Activated T-cell treated with anti-CD3 and anti-CD28 coated beads for 48 hours (primary cell): ENCODE data around the gene MAFG.
"Not testable (repeated sequence)": the region's sequence is repeated elsewhere in the genome, so short reads cannot be mapped to it uniquely, and the experiment has no call there.

Experiments
- DNase-seq: peaks from one replicate; pipeline ENCODE4 v3.0.0-alpha.2; 2020; ENCODE audit warnings: low read depth

The MAFG gene

DNA sequence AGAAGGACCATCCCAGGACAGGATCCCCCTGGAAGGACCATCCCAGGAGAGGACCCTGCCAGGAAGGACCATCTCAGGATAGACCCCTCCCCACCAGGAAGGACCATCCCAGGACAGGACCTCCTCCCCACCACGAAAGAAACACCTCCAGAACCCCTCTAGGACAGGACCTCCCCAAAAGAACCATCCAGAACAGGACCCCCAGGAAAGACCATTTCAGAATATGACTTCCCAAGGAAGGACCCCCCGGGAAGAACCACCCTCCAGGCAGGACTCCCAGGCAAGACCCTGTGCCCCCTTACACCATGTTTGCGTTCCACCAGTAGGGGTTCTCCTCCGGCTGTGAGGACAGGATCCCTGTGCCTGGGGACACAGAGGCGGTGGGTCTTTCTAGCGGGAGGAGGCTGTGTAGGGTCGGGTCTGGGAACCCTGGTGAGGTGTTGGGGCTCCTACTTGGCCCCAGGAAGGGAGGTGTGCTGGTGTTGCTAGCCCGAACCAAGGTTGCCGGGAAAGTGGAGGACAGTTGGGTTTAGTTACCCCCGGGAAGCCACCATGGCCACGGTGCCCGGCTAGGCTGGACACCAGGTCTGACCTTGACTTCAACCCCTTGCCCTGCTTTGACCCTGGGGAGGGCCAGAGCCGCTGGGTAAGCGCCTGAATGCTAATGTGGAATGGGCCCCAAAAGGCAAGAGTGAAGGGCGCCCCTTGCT is 31.3 kb upstream of the MAFG start:
- no peak for DNase-seq

DNA sequence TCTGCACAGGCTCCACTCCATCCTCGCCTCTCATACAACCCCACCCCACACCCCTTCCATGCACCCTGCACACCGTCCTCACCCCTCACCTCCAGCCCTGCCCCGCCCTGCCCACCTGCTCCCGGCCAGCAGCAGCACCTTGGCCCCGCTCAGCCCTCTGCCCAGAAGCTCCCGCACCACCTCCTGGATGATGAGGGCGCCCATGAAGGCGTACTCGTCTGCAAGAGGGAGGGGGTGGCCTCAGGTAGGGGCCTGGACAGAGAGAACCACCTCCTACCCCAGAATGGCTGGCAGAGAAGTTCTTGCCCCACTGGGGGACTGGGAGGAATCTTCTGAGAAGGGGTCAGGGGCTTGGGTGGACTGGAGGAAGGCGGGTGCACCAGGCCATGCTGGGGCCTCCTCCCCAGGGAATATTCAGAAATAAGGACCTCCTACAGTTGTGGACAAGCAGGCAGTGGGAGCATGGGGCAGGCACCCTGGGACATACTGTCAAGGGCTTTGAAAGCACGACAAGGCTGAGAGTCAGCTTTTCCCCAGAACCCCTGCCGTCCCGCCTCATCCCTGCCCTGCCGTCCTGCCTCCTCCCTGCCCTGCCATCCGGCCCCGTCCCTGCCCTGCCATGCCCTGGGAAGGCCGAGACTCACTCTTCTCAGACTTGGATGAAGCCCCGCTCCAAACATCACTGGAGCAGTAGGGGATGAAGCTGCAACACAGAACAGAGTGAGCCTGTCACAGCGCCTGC is 30.3 kb upstream of the MAFG start:
- no peak for DNase-seq

- no peak for DNase-seq
Measured at GRCh38 chr17:81956607-81957589, 29.4 kb upstream of the MAFG start.

DNA sequence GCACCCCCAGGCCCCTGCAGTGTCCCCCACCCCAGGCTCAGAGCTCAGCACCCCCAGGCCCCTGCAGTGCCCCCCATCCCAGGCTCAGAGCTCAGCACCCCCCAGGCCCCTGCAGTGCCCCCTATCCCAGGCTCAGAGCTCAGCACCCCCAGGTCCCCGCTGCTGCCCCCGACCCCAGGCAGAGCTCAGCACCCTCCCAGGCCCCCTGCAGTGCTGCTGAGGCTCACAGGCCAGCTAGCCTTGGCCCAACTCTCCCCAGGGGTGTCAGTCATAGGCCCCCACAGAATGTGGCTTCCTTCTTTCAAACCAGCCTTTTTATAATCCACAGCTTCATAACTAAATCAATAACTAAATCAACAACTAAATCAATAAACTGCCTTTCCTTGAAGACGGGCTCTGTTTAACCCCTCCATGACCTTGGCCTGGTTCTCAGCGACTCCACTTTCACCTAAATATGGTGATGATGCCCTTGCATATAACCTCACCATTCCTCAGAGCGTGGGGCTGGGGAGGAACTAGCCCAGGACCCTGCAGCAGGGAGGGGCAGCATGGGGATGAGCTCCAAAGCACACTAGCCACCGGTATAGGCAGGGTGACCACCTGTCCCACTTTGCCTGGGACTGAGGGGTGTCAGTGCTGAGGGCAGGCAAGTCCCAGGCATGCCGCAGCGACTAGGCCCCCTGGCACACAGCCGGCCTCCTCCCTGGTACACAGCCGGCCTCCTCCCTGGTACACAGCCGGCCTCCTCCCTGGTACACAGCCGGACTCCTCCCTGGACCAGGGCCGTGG is 28.4 kb upstream of the MAFG start:
- no peak for DNase-seq

DNA sequence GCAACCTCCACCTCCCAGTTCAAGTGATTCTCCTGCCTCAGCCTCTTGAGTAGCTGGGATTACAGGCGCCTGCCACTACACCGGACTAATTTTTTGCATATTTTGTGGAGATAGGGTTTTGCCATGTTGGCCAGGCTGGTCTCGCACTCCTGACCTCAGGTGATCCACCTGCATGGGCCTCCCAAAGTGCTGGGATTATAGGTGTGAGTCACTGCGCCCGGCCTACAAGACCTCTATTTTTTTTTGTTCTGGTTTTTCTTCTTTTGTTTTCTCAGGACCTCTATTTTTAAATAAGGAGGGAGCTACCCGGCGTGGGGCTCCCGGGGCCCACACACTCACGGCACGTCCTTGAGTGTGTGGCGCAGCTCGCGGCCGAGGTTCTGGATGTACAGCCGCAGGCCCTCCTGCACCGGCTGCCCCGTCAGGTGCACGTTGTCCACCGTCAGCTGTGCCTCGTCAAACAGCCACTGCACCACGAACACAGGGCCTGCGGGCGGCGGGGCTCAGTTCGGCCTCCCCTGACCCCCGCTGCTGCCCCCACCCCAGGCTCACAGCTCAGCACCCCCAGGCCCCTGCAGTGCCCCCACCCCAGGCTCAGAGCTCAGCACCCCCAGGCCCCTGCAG is 27.6 kb upstream of the MAFG start:
- DNase-seq = no peak

- DNase-seq = no peak
Measured at GRCh38 chr17:81954131-81955057, 26.9 kb upstream of the MAFG start.

GRCh38 chr17:81953443-81953842 is 25.9 kb upstream of the MAFG start:
- not testable (repeated sequence) for DNase-seq

DNA sequence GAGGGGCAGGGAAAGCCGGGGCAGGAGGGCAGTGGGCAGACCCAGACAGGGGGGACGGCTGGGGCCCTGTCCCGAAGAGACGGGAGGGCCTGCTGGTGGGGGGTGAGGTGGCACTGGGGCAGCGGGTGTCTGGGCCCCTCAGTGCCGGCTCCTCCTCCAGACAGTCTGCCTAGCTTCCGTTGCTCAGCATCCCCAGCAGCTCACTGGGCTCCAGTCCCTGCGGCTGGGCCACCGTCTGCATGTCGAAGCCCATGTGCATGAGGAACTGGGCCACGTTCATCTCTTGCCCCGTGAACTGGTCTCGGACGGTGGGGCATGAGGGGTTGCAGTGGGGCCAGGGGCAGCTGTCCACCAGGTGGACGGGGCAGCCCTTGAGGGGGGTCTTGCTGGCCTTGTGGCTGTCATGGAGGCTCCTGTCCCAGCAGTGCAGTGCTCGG is 25.3 kb upstream of the MAFG start:
- DNase-seq = no peak

DNA sequence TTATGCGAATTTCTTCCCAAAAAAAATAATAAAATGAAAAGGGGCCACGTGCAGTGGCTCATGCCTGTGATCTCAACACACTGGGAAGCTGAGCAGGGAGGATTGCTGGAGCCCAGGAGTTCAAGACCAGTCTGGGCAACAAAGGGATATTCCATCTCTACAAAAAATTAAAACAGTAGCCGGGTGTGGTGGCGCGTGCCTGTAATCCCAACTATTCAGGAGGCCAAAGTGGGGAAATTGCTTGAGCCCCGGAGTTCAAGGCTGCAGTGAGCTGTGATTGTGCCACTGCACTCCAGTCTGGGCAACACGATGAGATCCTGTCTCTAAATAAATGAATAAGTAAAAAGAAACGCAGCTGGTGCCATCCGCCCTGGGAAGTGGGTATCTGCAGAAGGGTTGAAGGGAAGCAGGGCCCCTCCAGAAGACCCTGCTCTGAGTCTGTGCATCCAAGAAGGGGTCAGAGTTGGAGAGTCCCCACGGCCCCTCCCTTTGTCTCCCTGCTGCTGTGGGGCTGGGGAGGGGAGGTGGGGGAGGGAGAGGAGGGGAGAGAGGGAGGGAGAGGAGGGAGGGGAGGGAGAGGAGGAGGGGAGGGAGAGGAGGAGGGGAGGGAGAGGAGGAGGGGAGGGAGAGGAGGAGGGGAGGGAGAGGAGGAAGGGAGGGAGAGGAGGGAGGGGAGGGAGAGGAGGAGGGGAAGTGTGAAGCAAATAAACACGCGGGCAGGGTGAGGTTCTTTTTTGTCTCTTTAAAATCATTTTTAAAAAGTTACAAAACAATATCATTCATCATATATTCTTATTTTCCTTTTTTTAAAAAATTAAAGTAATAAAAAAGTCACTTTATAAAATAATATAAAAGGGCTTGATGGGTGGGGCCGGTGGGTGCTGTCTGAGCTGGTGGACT is 24.5 kb upstream of the MAFG start:
- no peak for DNase-seq

- no peak for DNase-seq
Measured at GRCh38 chr17:81950501-81950900, 23.0 kb upstream of the MAFG start.

- DNase-seq = no peak
Measured at GRCh38 chr17:81948635-81949378, 21.3 kb upstream of the MAFG start.

DNA sequence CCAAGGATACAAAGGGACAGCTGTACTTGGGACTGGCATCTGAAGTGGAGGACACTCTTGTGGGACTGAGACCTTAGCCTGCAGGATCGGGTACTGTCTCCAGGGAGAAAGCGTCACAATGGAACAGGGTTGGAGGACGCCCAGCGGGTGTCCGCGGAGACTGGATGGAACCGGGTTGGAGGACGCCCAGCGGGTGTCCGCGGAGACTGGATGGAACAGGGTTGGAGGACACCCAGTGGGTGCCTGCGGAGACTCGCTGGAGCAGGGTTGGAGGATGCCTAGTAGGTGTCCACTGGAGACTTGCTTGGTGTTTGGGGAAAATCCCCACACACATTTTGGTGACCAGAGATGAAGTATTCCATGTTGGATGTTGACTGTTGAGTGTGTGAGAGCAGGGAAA is 19.7 kb upstream of the MAFG start, which contains the start of gene MYADML2:
TSS of gene MYADML2 (minus strand) at position 45 of the 400 bp plus-strand sequence. CDS start 5,492 bp downstream, outside the sequence.
- DNase-seq = no peak

DNA sequence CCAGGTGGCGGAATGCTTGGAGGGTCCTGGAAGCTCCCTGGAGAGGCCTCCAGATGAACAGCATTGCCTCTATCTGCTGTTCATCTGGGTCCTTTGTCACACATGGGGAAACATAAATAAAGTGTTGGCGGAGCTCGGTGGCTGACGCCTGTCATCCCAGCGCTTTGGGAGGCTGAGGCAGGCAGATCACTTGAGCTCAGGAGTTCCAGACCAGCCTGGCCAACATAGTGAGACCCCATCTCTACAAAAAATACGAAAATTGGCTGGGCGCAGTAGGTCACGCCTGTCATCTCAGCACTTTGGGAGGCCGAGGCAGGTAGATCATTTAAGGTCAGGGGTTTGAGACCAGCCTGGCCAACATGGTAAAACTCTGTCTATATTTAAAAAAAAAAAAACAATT is 17.3 kb upstream of the MAFG start:
- DNase-seq = no peak

DNA sequence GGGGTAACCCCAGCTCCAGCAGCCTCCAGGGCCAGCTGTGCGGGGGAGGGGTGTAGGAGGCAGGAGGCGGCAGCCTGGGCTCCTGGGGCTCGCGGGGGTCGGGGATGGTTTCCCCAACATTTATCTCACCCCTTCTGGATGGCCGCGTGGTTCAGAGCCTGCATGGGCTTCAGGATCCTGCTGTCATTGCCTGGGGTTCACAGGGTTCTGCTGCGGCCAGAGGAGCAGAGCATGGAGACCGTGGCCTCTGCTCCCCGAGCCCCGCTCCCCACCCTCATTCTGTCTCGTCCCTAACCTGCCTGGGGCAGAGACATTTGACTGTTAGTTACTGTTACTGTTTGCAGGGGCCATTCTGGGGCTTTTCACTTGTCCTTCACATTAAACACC is 14.6 kb upstream of the MAFG start:
- no peak for DNase-seq

- DNase-seq = no peak
Measured at GRCh38 chr17:81941484-81942166, 14.1 kb upstream of the MAFG start.

DNA sequence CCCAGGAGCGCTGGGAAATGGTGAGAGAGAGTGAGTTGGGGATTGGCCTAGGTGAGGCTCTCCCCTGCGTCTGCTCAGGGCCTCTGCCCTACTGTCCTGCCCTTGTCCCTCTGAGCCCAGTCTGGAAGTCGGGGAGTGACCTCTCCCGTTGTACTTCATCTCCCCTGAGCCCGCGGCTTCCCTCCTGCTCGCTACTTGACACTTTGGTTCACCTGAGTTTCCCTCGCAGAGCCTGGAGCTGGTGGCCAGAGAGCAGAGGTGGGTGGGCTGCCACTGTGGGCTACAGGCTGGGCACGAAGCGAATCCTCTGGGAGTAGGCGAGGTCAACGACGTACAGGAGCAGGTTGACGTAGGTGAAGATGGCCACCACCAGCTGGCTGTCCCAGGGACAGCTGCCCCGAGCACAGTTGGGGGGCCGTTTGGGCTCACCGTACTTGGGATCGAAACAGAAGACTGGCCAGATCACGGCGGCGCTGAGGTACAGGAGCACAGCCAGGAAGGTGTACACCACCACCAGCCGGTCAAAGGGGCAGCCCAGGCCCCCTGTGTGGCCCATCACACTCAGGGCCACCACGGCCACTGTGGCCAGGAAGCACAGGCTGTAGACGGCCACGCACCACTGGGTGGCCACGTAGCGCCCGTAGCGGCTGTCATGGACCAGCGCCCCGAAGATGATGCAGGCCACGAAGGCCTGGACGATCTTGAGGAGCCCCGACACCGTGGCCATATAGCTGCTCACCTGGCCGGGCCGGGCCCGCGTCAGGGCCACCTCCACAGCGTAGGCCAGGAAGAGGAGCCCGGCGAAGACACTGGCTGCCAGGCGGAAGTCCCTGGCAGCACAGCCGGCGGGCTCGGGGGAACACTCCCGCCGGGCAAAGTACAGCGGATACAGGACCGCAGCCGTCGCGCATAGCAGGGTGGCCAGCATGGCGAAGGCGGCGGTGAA is 13.3 kb upstream of the MAFG start:
- DNase-seq = no peak
